ENCODE results near the gene ITGB4.

The ITGB4 gene

GRCh38 chr17:75695141-75695829, 26.0 kb upstream of the ITGB4 start:
- DNase-seq (ENCODE audit: low read depth): no peak
- H3K4me3 ChIP-seq (ENCODE audit: low read depth, low read length): no peak overlapping the region

- no peak for DNase-seq (ENCODE audit: low read depth)
- H3K4me3 ChIP-seq (ENCODE audit: low read depth, low read length): no peak overlapping the region
These were observed 25.4 kb upstream of the ITGB4 start for GRCh38 chr17:75695830-75696271.

- no peak for DNase-seq (ENCODE audit: low read depth)
- H3K4me3 ChIP-seq (ENCODE audit: low read depth, low read length): no peak overlapping the region
These were observed 23.5 kb upstream of the ITGB4 start for GRCh38 chr17:75697651-75698291.

GRCh38 chr17:75698659-75699058, 22.6 kb upstream of the ITGB4 start:
- DNase-seq (ENCODE audit: low read depth): no peak
- no peak overlapping the region for H3K4me3 ChIP-seq (ENCODE audit: low read depth, low read length)

GRCh38 chr17:75701288-75701687, 20.0 kb upstream of the ITGB4 start:
- DNase-seq (ENCODE audit: low read depth): no peak
- no peak overlapping the region for H3K4me3 ChIP-seq (ENCODE audit: low read depth, low read length)

GRCh38 chr17:75703191-75703590, 18.1 kb upstream of the ITGB4 start:
- H3K4me3 ChIP-seq (ENCODE audit: low read depth, low read length): no peak overlapping the region
- DNase-seq (ENCODE audit: low read depth): no peak

- no peak overlapping the region for H3K4me3 ChIP-seq (ENCODE audit: low read depth, low read length)
- no peak for DNase-seq (ENCODE audit: low read depth)
These were observed 17.7 kb upstream of the ITGB4 start for GRCh38 chr17:75703591-75703990.

- DNase-seq (ENCODE audit: low read depth): no peak
These were observed 16.0 kb upstream of the ITGB4 start for GRCh38 chr17:75704963-75705875.

GRCh38 chr17:75706042-75706728, 15.1 kb upstream of the ITGB4 start:
- no peak overlapping the region for H3K4me3 ChIP-seq (ENCODE audit: low read depth, low read length)
- no peak for DNase-seq (ENCODE audit: low read depth)

More at GRCh38 chr17:75704963-75705875, 16.0 kb upstream of the ITGB4 start:
- no peak overlapping the region for H3K4me3 ChIP-seq (ENCODE audit: low read depth, low read length)

- DNase-seq (ENCODE audit: low read depth): no peak
- no peak overlapping the region for H3K4me3 ChIP-seq (ENCODE audit: low read depth, low read length)
These were observed 14.1 kb upstream of the ITGB4 start for GRCh38 chr17:75707079-75707571.

- no peak for DNase-seq (ENCODE audit: low read depth)
These were observed 8.8 kb upstream of the ITGB4 start for GRCh38 chr17:75712446-75712845.

GRCh38 chr17:75719732-75720131, 1.5 kb upstream of the ITGB4 start:
- H3K4me3 ChIP-seq (ENCODE audit: low read depth, low read length): no peak overlapping the region
- no peak for DNase-seq (ENCODE audit: low read depth)

More at GRCh38 chr17:75712446-75712845, 8.8 kb upstream of the ITGB4 start:
- H3K4me3 ChIP-seq (ENCODE audit: low read depth, low read length): no peak overlapping the region

- no peak for DNase-seq (ENCODE audit: low read depth)
- no peak overlapping the region for H3K4me3 ChIP-seq (ENCODE audit: low read depth, low read length)
These were observed 278 bp downstream of the ITGB4 start for GRCh38 chr17:75721463-75722011.

GRCh38 chr17:75722076-75722475, 817 bp downstream of the ITGB4 start:
- no peak for DNase-seq (ENCODE audit: low read depth)
- H3K4me3 ChIP-seq (ENCODE audit: low read depth, low read length): no peak overlapping the region

- DNase-seq (ENCODE audit: low read depth): no peak
- H3K4me3 ChIP-seq (ENCODE audit: low read depth, low read length): no peak overlapping the region
These were observed 1.4 kb downstream of the ITGB4 start for GRCh38 chr17:75722542-75723095.

GRCh38 chr17:75723171-75723930, 2.1 kb downstream of the ITGB4 start:
- H3K4me3 ChIP-seq (ENCODE audit: low read depth, low read length): no peak overlapping the region
- no peak for DNase-seq (ENCODE audit: low read depth)

GRCh38 chr17:75724016-75725003, 3.1 kb downstream of the ITGB4 start:
- no peak for DNase-seq (ENCODE audit: low read depth)
- H3K4me3 ChIP-seq (ENCODE audit: low read depth, low read length): no peak overlapping the region
